Medulla oblongata (tissue), 1 donor: Measurements from ENCODE around the gene FCMR.

Experiments
- DNase-seq: peaks from one replicate; pipeline ENCODE4 v3.0.0-alpha.2; 2015; ENCODE audit errors: extremely low spot score

Gene FCMR

DNA sequence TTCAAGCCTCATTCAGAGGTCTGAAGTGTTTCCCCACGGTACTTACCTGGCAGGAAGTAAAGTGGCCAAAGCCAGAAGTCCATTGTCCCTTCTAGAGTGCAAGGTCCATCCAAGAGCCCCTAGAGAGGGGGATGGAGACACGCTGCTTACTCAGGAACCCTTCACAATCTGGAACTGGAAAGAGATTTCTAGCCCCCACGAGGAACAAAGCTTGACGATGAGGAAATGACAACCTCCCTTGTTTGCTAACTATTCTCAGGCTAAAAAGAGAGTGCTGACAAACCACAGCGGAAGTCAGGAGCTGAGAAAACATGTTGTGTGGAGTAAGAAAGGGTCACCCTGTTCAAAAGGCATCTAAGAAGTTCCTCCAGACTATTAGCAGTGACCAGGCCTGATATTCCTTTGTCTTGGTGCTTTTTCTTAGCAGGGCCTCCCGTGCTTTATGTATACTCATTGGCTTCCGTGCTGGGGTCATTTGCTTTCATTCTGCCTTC is at the start of gene FCMR:
Gene FCMR, minus strand, starts transcription at position 170 of the 494 bp plus-strand sequence. Its CDS starts 87 bp downstream, at position 83.
- peak; percentile 87 for DNase-seq

DNA sequence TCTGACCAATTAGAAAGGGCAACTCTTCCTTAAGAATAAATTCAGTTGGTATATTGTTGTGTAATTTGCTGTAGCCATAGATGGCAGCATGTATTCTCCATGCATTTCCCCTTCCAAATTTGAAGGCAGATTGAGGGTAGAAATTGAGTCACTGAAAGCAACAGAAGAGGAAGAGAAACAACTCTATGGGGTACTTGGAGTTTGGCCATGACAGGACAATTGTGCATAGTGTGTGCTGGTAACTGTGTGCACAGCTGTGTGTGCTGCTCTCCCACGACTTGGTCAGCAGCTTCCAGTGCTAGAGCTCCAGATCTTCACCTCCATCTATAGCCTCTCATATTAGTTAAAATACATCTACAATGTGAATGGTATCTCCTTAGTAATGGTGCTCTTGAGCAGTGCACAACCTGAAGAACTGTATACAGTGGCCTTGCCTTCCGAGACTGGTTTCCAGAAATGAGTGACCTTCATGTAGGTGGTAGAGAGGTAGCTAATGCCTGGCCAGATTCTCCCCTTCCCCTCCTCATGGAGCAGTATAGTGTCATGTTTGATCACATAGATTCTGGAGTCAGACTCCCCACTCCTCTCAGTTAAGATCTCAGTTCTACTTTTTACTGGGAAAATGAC is 49.4 kb upstream of the FCMR start:
- DNase-seq = peak; percentile 53

DNA sequence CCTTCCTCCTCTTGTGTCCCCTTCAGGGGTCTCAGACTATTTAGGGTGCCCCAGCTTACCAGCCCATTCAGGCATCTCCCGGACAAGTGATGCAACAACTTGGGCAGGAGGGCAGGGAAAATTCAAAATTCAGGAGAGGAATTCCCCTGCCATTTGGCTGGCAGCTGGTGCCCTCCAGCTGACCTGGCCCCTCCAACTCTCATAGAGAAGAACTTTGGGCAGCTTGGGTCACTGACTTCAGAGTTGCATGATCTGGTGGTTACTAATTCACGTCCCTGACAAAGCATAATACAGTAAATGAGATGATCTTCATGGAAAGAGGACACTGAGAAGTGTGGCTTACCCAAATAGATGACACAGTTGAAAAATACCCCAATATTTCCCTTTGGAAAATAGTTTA is 48.7 kb upstream of the FCMR start, which contains the start of gene FCAMR:
Gene FCAMR, minus strand, starts transcription at position 15 of the 400 bp plus-strand sequence. CDS start 335 bp downstream, outside the sequence.
- DNase-seq = no peak

- DNase-seq = no peak
Observed at GRCh38 chr1:206969090-206969489, 47.3 kb upstream of the FCMR start.

DNA sequence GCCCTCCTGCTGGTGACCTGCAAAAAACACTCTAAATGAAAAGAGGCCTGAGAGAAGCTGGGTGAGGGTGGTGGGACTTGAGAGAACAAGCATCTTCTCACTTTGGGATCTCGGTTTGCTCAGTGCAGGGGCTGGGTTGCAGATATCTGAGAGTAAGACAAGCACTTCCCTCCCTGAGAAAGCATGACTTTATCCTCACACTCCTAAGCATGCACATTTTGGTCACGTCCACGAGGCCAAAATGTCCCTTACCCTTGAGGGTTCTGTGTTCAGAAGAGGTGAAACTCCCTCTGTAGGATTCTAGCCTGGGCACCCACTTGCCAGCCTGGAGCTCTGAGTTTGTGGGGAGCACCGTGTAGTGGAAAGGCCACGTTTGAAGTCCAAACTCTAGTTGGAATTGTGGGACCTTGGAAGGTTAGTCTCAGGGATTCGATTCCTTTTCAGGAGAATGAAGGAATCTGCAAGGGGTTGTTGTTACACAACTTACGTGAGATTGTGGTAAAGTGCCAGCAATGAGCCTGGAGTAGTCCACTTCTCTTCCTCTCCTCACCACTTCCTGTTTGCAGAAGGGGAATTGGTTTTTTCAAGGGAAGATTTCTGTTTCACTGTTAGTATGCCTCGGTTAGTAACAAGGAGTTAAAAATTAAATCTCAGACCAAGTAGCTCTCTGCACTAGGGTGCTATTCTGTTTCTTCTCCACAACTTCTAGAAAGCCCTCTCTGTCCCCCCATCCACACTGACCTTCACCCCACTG is 45.5 kb upstream of the FCMR start:
- peak; percentile 79 for DNase-seq

DNA sequence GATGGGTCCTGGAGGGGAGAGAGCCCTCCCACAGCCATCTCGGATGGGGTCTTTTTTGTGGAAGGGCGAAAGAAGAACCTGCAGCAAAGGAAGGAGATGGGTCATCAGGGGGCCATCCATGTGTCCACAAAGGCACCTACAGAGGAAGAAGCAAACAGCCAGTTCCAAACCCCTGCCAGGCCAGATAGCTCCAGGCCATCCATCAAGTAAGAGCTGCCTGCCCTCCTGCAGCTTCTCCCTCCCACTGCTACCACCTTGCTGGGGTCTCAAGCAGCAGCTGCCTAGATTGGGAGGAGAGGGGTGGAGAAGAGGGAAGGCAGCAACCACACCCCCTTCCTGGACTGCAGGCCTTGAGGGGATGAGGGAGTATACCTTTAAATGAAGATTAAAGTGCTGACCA is 44.0 kb upstream of the FCMR start:
- DNase-seq = no peak

GRCh38 chr1:206963740-206964139 is 42.0 kb upstream of the FCMR start:
- no peak for DNase-seq

DNA sequence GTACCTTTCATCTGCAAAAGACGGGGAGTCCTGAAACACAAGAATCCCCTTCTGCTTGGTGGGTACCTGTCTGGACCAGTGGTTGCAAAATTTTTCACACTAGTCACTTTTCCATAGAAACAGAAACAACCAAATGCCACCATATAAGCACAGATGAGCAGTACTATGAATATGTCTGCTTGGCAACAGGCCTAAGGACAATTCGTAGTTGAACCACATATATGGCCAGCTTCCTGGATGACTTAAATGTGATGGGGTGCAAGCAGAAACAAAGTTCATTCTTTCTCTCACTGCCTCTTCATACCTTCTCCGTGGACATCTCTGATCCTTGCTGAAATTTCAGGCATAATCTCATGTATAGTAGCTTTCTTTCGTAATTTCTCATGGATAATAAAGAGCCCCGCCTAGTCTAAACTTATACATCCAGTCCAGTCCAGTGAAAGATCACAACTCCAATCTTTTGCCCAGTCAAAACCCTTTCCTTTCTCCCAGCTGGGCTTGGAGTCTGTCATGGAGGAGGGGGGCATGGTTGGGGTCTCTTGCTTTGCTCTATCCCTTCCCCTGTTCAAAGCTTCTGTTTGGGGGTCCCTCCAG is 41.5 kb upstream of the FCMR start:
- no peak for DNase-seq

DNA sequence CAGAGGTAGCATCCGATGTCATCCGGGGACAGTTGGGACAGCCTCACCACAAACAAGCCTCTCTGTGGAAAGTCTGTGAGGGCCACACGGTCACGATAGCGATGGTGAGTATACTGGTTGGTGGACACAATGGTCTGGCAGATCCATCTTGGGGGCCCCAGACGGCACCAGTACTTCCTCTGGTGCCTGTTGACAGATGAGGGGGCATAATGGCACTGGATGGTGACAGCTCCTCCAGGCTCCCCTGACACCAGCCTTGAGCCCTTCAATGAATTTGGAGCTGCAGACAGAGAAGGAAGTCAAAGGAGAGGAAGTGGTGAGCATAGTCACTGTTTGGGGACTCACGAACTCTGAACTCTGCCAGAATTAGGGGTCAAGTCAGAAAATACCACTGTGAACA is 40.5 kb upstream of the FCMR start:
- DNase-seq = peak; percentile 30

- DNase-seq = no peak
Observed at GRCh38 chr1:206961668-206962067, 39.9 kb upstream of the FCMR start.

DNA sequence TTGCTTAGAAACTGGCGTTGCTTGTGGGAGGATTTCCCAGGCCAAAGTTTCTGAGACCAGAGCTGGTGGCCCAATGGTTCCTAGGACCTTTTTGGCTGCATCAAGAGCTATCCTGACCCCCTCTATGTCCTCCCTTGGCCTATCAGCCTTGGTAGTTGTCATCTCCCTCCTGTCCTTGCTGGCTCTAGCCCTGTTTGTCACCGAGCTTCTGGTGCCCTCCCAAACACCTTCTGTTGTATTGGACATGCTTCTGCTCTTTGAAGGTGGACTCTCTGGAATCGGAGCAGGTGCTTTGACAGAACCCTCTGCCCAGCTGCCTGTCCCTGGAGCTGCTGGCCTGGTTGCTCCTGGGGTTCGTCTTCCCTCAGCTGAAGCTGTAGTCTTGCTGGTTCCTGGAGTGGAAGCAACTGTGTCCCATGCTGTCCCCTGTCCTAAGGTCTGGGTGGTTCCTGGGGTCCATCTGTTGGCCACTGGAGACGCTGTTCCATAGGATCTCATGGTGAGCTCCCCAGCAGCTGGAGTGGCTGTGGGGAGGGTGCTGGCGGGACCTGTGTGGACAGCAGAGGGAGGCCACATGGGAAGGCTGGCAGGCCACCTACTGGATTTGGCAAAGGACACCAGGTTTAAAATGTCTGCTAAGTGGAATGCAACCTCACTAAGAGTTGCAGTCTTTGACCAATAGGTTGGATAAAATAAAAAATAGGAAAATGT is 39.1 kb upstream of the FCMR start:
- no peak for DNase-seq

- no peak for DNase-seq
Observed at GRCh38 chr1:206958144-206958543, 36.4 kb upstream of the FCMR start.

DNA sequence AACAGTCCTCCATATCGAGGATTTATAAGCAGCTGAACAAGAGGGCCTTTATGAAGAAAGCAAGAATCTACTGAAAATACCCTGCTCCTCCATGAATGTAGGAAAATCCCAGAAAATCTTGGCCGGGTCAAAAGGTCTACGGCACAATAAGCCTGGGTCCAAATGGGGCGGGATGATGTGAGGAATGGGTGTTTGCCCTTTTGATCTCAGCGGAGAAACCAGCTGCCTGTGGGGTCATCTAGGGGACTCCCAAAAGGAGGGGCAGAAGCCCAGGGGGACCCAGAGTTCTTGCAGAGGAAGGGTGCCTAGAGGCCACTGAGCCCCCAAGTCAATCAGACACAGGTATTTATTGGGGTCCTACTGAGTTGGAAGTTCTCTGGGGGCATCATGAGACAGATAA is 35.9 kb upstream of the FCMR start:
- no peak for DNase-seq

- DNase-seq = no peak
Observed at GRCh38 chr1:206955476-206956451, 34.0 kb upstream of the FCMR start.

DNA sequence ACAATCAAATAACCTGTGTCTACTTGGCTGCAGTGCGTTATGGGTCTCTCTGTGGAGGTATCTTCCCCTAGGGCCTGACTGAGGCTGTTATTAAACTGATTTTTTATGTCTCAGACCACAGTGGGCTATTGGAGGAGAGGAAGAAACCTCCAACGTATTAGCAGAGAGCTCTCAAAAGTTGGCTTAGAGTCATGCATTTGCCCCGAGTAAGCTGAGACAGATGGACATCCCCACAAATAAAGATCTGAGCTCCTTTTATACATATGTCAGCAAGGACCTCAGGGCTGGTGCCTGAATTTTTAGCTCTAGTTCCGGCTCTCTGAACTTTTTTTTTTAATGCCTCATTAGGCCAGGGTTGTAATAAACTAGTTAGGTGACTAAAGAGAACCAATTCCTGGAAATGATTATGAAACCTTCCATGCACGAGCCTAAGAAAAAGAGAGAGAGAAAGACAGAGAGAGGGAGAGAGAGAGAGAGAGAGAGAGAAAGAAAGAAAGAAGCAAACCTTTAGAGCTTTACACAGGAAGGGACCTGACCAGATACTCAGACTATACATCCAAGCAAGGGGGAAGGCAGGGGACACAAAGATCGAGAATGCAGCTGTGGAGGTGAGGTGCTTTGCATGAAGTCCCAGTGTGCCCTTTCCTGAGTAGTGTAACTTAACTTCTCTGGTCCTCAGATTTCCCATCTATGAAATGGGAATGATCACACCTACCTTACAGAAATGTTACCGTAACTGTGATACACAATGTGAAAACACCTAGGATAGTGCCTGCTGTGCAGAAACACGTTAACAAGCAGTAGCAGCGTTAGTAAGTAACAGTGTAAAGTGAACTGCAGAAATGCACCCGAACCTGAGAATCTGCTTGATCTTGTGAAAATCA is 33.0 kb upstream of the FCMR start:
- DNase-seq = no peak

- DNase-seq = no peak
Observed at GRCh38 chr1:206953626-206954025, 31.9 kb upstream of the FCMR start.

DNA sequence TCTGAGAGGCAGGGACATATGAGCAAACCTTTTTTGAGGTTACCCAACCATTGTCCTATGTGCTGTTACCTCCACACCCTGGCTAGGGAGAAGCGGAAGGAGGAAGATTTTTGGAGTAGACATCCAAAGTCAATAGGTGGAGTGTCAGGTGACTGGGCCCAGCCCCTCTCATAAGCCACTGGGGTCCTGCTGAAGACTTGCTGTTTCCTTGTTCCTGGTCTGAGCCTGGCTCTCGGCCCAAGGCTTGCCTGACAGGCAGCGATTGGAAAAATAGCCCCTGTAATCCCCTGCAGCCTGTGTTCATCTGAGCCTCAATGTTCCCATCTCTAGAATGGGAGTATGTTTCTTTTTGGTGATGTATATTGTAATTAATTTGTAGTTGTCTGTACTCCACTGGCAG is 31.4 kb upstream of the FCMR start:
- DNase-seq = no peak

DNA sequence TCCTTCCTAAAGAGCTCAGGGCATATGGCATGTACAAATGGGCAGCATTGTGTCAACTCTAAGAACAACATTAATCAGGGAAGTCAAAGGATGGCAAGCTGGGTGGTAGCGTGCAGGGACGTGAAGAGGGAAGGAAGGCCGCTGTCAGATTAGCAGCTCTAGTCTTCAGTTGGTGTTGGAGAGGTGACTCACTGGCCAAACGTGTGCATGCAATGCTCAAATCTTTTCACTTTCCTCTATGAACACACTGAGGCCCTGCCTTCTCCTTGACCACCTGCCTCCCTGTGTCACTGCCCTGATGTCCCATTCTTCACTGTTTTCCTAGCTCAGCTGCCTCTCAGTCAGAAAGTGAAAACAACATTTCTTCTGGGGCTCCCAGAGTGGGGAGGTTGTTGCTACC is 30.4 kb upstream of the FCMR start:
- DNase-seq = no peak

GRCh38 chr1:206951318-206952100 is 29.8 kb upstream of the FCMR start:
- no peak for DNase-seq
